ENCODE measurements around the gene TMEM259. TPM values are rescaled to one million over a fixed set of nuclear protein-coding genes. Genes with fewer than 3 reads are reported as not detected.

Gene TMEM259
- total RNA-seq, 1 experiment from 2014 or later, result 171 TPM

DNA sequence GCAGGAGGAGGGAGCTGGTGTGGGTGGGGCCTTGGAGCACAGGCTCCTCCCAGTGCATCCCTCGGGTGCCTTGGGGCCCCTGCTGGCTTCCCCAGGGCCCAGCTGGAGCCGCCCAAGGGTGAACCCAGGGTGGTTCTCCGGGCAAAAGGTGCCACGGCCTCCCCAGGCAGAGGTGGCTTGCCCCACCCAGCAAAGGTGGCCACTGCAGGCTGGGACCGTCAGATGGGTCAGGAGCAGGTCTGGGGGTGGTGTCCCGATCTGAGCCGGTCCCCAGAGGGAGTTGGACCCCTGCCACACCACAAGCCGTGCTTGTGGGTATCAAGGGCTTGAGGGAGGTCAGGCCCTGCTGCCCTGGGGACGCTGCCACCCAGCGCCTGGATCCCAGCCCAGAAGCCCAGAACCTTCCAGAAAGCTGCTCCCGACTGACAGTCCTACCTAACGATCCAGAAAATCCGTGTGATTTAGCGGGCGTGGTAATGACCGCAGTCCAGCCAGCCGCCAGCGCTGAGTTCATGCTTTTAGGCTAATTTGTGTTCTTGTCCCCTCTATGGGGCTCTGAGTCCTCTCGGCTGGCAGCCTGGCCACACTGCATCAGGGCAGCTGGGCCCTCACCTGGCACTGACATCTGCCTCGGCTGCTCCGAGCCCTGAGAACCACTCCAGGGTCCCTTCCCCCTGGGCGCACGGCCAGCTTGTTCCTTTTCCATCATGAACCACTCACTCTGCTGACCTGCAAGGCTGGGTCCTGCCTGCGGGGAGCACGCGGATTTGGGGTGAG, 25.7 kb downstream of the TMEM259 start:
- H4K5ac ChIP-seq (ENCODE audit: insufficient read length, low read depth, low read length), result no peak overlapping the region
- Mint-ChIP-seq H3K4me3 (no peak overlapping the region), H3K27ac (no peak overlapping the region), H3K27me3 (ENCODE audit: low read depth) (peaks cover 37% of the 10 kb centered on the region), H3K36me3 (ENCODE audit: insufficient read depth in 1 of 3, low read depth in 3 of 3) (peaks cover 0 to 15% (median 13%) of the 10 kb centered on the region in 3 experiments; a peak in 6 of 7 replicates), H3K9me3 (no peaks in the 10 kb centered on the region; a peak in 1 of 5 replicates), H3K4me1 (peaks cover 5 to 15% of the 10 kb centered on the region in 2 experiments)
- H2BK12ac ChIP-seq (ENCODE audit: insufficient read length, low read depth, low read length), result no peak overlapping the region
- no peak for TF ChIP-seq CTCF (conservative IDR thresholded peaks at IDR 0.05)
- no peak overlapping the region for H3K4ac ChIP-seq (ENCODE audit: low read depth, low read length)
- H2AK5ac ChIP-seq (ENCODE audit: insufficient read length, low read length), result no peak overlapping the region
- H2BK120ac ChIP-seq (ENCODE audit: low read depth, low read length, poor library complexity, severe bottlenecking), result no peak overlapping the region
- H3K79me1 ChIP-seq (ENCODE audit: insufficient read depth, low read depth, low read length, poor library complexity, severe bottlenecking), result no peaks in the 10 kb centered on the region
- no peak overlapping the region for H3K4me2 ChIP-seq (ENCODE audit: insufficient read depth, insufficient read length, low read length)
- H3K9ac ChIP-seq (ENCODE audit: extremely low read depth, insufficient read length, low read length), result no peak overlapping the region
- H3K23me2 ChIP-seq (ENCODE audit: insufficient read length, low read depth, low read length, poor library complexity, severe bottlenecking), result no peaks in the 10 kb centered on the region
- H3K14ac ChIP-seq (ENCODE audit: insufficient read depth, low read length), result no peak overlapping the region
- no peak overlapping the region for H2BK20ac ChIP-seq (ENCODE audit: low read depth, low read length, poor library complexity, severe bottlenecking)
- H3K56ac ChIP-seq (ENCODE audit: insufficient read length, low read depth, low read length), result no peak overlapping the region
- H3K23ac ChIP-seq (ENCODE audit: insufficient read length, low read depth, low read length), result no peak overlapping the region
- H2BK5ac ChIP-seq (ENCODE audit: insufficient read length, low read length), result no peak overlapping the region
- no peak overlapping the region for H2AFZ ChIP-seq (ENCODE audit: low read length)
- H3K27ac ChIP-seq (ENCODE audit: insufficient read length, low read depth, low read length), result no peak overlapping the region
- no peaks in the 10 kb centered on the region for H3K79me2 ChIP-seq (ENCODE audit: insufficient read depth, low read length)
- no CpG with 5 or more reads among the region's 26 CpGs for WGBS (ENCODE audit: extremely low coverage, insufficient read length, low lambda C conversion rate)
- peaks cover 4% of the 10 kb centered on the region for H4K20me1 ChIP-seq (ENCODE audit: control insufficient read depth, insufficient read depth, insufficient read length)
- H3K27me3 ChIP-seq (ENCODE audit: insufficient read depth, low read length), result peaks cover 3% of the 10 kb centered on the region; the same call in 1 of the 2 replicates
- no peak overlapping the region for H4K91ac ChIP-seq (ENCODE audit: insufficient read length, low read depth, low read length)
- H3K4me1 ChIP-seq (ENCODE audit: insufficient read depth, low read length), result no peaks in the 10 kb centered on the region
- no peak overlapping the region for H4K8ac ChIP-seq (replicated peaks; ENCODE audit: insufficient read length, low read depth, low read length)
- no peak for DNase-seq
- H3K18ac ChIP-seq (ENCODE audit: insufficient read length, low read depth, low read length), result no peak overlapping the region
- H2BK15ac ChIP-seq (ENCODE audit: low read depth, low read length), result no peak overlapping the region
- H3K9me3 ChIP-seq (ENCODE audit: control insufficient read depth, low read depth, low read length), result no peaks in the 10 kb centered on the region
- H3T11ph ChIP-seq (ENCODE audit: low read length), result no peak overlapping the region

All from H9 (cell line).